Measurements from ENCODE around the gene CRTC1. TPM values are rescaled to one million over a fixed set of nuclear protein-coding genes. Genes with fewer than 3 reads are reported as not detected.

Gene CRTC1
- total and polyA plus RNA-seq, 3 donors from 2014 or later: 15.6 to 32.1 (median 28.1) TPM

- TF ChIP-seq CTCF (IDR thresholded peaks at IDR 0.05) (no peak), POLR2A (IDR thresholded peaks at IDR 0.05) (no peak)
- no peak overlapping the region for H3K27ac ChIP-seq
- H3K36me3 ChIP-seq (ENCODE audit: low read depth, missing control alignments): no peaks in the 10 kb centered on the region
- intact Hi-C loops (cut with DNase I; ENCODE audit: low total_unique reads): no loop called here
- no peak for DNase-seq
- H3K4me3 ChIP-seq: no peak overlapping the region
- H3K27me3 ChIP-seq: no peaks in the 10 kb centered on the region
- WGBS, 2 donors: 92 to 97% methylated on average over 12 to 18 of the region's 18 CpGs
- peaks cover 4% of the 10 kb centered on the region for H3K4me1 ChIP-seq
- H3K9me3 ChIP-seq: no peaks in the 10 kb centered on the region
Measured at GRCh38 chr19:18698321-18699167, 15.1 kb downstream of the CRTC1 start.

- 79 to 81% methylated on average over 4 to 14 of the region's 14 CpGs for WGBS, 2 donors
- peaks cover 4% of the 10 kb centered on the region for H3K4me1 ChIP-seq
- H3K9me3 ChIP-seq: no peaks in the 10 kb centered on the region
- no peak for DNase-seq
- TF ChIP-seq CTCF (IDR thresholded peaks at IDR 0.05) (no peak), POLR2A (IDR thresholded peaks at IDR 0.05) (no peak)
- H3K36me3 ChIP-seq (ENCODE audit: low read depth, missing control alignments): no peaks in the 10 kb centered on the region
- H3K27ac ChIP-seq: no peak overlapping the region
- no peak overlapping the region for H3K4me3 ChIP-seq
- intact Hi-C loops (cut with DNase I; ENCODE audit: low total_unique reads): no loop called here
- no peaks in the 10 kb centered on the region for H3K27me3 ChIP-seq
Measured at GRCh38 chr19:18699403-18700054, 16.0 kb downstream of the CRTC1 start.

GRCh38 chr19:18700501-18701249 lies 17.2 kb downstream of the CRTC1 start:
- intact Hi-C loops (cut with DNase I; ENCODE audit: low total_unique reads): no loop called here
- H3K4me1 ChIP-seq: peaks cover 4% of the 10 kb centered on the region
- no peaks in the 10 kb centered on the region for H3K27me3 ChIP-seq
- 26 to 34% methylated on average over 9 to 35 of the region's 35 CpGs for WGBS, 2 donors
- no peak overlapping the region for H3K4me3 ChIP-seq
- no peak overlapping the region for H3K27ac ChIP-seq
- DNase-seq: peak; percentile 67
- no peak for TF ChIP-seq POLR2A (IDR thresholded peaks at IDR 0.05)
- no peak for TF ChIP-seq CTCF (IDR thresholded peaks at IDR 0.05)
- H3K36me3 ChIP-seq (ENCODE audit: low read depth, missing control alignments): no peaks in the 10 kb centered on the region
- H3K9me3 ChIP-seq: no peaks in the 10 kb centered on the region

- no peak overlapping the region for H3K27ac ChIP-seq
- H3K27me3 ChIP-seq: no peaks in the 10 kb centered on the region
- no peaks in the 10 kb centered on the region for H3K9me3 ChIP-seq
- H3K4me1 ChIP-seq: peaks cover 4% of the 10 kb centered on the region
- H3K36me3 ChIP-seq (ENCODE audit: low read depth, missing control alignments): no peaks in the 10 kb centered on the region
- intact Hi-C loops (cut with DNase I; ENCODE audit: low total_unique reads): no loop called here
- H3K4me3 ChIP-seq: no peak overlapping the region
- TF ChIP-seq CTCF (IDR thresholded peaks at IDR 0.05) (no peak), POLR2A (IDR thresholded peaks at IDR 0.05) (no peak)
- WGBS, 2 donors: 50 to 65% methylated on average over 7 of the region's 7 CpGs
- DNase-seq: no peak
Measured at GRCh38 chr19:18701250-18701608, 17.7 kb downstream of the CRTC1 start.
